ENCODE results near the gene SPPL2B.

Gene SPPL2B

GRCh38 chr19:2286402-2287140 lies 41.9 kb upstream of the SPPL2B start:
- no peak overlapping the region for H3K4me3 ChIP-seq (ENCODE audit: low read depth, low read length)
- TF ChIP-seq, protein P1, sequence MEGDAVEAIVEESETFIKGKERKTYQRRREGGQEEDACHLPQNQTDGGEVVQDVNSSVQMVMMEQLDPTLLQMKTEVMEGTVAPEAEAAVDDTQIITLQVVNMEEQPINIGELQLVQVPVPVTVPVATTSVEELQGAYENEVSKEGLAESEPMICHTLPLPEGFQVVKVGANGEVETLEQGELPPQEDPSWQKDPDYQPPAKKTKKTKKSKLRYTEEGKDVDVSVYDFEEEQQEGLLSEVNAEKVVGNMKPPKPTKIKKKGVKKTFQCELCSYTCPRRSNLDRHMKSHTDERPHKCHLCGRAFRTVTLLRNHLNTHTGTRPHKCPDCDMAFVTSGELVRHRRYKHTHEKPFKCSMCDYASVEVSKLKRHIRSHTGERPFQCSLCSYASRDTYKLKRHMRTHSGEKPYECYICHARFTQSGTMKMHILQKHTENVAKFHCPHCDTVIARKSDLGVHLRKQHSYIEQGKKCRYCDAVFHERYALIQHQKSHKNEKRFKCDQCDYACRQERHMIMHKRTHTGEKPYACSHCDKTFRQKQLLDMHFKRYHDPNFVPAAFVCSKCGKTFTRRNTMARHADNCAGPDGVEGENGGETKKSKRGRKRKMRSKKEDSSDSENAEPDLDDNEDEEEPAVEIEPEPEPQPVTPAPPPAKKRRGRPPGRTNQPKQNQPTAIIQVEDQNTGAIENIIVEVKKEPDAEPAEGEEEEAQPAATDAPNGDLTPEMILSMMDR (IDR thresholded peaks at IDR 0.05; ENCODE audit: low read depth, low read length, missing control alignments) = no peak
- DNase-seq (ENCODE audit: low read depth) = no peak

GRCh38 chr19:2287585-2288337 lies 40.7 kb upstream of the SPPL2B start:
- no peak overlapping the region for H3K4me3 ChIP-seq (ENCODE audit: low read depth, low read length)

GRCh38 chr19:2288338-2288817 lies 40.1 kb upstream of the SPPL2B start:
- TF ChIP-seq, protein P1 (IDR thresholded peaks at IDR 0.05; ENCODE audit: low read depth, low read length, missing control alignments) = no peak
- no peak overlapping the region for H3K4me3 ChIP-seq (ENCODE audit: low read depth, low read length)
- no peak for DNase-seq (ENCODE audit: low read depth)

More at GRCh38 chr19:2287585-2288337, 40.7 kb upstream of the SPPL2B start:
- TF ChIP-seq, protein P1 (IDR thresholded peaks at IDR 0.05; ENCODE audit: low read depth, low read length, missing control alignments) = no peak
- no peak for DNase-seq (ENCODE audit: low read depth)

DNA sequence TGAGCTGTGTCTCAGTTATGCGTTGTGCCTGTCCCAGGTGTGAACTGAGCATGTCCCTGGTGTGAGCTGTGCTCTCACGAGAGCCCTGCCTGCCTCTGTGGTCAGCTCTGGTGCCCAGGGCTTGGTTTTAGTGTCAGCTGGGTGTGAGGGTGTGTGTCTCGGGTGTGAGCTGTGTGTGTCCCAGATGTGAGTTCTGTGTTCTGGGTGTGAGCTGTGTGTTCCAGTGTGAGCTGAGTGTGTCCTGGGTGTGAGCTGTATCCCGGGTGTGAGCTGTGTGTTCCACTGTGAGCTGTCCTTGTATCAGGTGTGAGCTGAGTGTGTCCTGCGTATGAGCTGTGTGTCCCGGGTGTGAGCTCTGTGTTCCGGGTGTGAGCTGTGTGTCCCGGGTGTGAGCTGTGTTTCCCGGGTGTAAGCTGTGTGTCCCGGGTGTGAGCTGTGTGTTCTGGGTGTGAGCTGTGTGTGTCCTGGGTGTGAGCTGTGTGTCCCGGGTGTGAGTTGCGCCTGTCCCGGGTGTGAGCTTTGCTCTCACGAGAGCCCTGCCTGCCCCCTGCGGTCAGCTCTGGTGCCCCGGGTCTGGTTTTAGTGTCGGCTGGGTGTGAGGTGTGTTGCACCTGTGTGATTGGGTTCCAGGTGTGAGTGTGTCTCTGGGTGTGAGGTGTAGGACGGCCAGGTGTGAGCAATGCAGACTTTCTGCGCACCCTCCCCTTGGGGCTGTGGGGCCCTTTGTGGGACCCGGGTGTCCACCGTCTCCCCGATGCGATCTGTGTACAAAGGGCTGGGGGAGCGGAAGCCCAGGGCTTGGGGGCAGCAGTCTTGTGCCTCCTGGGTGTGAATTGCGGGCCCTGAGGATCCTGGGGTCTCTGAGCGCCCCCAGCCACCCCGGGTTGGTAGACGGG lies 39.4 kb upstream of the SPPL2B start:
- H3K4me3 ChIP-seq (ENCODE audit: low read depth, low read length) = peak overlapping the region; percentile 63
- DNase-seq (ENCODE audit: low read depth) = no peak
- TF ChIP-seq, protein P1 (IDR thresholded peaks at IDR 0.05; ENCODE audit: low read depth, low read length, missing control alignments) = no peak

DNA sequence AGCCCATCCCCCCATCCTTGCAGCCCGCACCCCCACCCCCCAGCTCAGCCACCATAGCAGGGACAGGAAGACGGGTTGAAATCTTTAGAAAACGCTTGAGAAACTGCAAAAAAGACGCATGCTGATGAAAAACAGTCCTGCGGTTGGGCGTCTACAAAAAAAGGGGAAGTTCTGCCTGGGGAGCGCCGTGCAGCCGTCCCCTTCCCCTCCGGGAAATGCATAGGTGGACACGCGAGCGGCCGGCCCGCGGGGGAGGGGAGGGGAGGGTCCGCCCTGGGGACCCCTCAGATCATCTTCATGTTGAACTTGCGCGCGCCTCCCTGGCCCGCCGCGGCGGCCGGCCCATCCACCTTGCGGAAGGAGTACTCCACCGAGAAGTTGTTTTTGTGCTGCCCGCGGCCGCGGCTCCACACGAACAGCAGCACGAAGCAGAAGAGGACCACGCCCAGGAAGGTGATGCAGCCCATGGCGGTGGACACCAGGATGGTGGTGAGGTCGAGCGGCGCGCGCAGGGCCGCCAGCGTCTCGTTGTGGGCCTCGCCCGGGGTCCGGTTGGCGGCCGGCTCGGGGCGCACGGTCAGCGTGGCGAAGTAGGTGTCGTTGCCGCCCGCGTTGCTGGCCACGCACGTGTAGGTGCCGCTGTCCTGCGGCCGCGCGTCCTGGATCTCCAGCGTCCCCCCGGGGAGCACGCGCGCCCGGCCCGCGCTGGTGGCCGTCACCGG lies 38.6 kb upstream of the SPPL2B start:
- peak; percentile 72 for DNase-seq (ENCODE audit: low read depth)
- TF ChIP-seq, protein P1 (IDR thresholded peaks at IDR 0.05; ENCODE audit: low read depth, low read length, missing control alignments) = no peak
- peak overlapping the region; percentile 63 for H3K4me3 ChIP-seq (ENCODE audit: low read depth, low read length)

Data from GM12864 (cell line).